ENCODE data around the gene HSPH1. TPM values are rescaled to one million over a fixed set of nuclear protein-coding genes. Genes with fewer than 3 reads are reported as not detected.
"Not testable (repeated sequence)": the region's sequence is repeated elsewhere in the genome, so short reads cannot be mapped to it uniquely, and the experiment has no call there.

The HSPH1 gene
- total RNA-seq, 1 experiment from 2014 or later, result 315 TPM

DNA sequence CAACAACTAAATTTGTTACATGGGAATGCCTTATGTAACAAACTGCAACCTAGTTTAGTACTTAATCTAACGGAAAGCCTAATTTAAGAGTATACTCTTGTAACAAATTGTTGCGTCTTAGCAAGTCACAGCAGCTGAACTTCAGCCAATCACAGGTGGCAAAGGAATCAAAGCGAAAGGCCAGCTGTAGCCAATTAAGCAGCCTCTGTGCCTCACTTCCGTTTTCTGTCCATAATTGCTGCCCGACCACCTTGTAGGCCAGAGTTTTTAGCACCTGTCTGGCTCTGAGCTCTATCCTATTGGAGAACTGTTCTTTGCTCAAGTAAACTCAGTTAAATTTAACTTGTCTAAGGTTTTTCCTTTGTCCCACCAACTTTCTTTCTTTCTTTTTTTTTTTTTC is 18.1 kb upstream of the HSPH1 start:
- Histone ChIP-seq H3K4me3 (ENCODE audit: low read depth, low read length, poor library complexity, severe bottlenecking) (no peak overlapping the region), H3K27me3 (replicated peaks; ENCODE audit: insufficient read depth, low read depth, low read length, poor library complexity) (no peaks in the 10 kb centered on the region), H3K27ac (ENCODE audit: low read depth, low read length, poor library complexity, severe bottlenecking) (no peak overlapping the region), H3K36me3 (ENCODE audit: insufficient read depth, low read length, poor library complexity, severe bottlenecking) (no peaks in the 10 kb centered on the region), H3K9me3 (ENCODE audit: low read depth, low read length, poor library complexity, severe bottlenecking) (no peaks in the 10 kb centered on the region), H3K4me1 (ENCODE audit: insufficient read depth, low read length, poor library complexity, severe bottlenecking) (peaks cover 8% of the 10 kb centered on the region)
- ChIA-PET CTCF (interaction anchor here (0.6 kb wide), 1 partner anchor 245 kb away, joined by 3 read pairs; no protein-coding TSS in a partner anchor), POLR2A (ENCODE audit: low non-redundant PET) (no interaction called here)
- no peak for DNase-seq (ENCODE audit: low spot score)
- no TSS peak for BruUV-seq (replicated peaks)
- intact Hi-C loops (cut with micrococcal nuclease; ENCODE audit: unreplicated experiment), result no loop called here
- TF ChIP-seq, protein P1, sequence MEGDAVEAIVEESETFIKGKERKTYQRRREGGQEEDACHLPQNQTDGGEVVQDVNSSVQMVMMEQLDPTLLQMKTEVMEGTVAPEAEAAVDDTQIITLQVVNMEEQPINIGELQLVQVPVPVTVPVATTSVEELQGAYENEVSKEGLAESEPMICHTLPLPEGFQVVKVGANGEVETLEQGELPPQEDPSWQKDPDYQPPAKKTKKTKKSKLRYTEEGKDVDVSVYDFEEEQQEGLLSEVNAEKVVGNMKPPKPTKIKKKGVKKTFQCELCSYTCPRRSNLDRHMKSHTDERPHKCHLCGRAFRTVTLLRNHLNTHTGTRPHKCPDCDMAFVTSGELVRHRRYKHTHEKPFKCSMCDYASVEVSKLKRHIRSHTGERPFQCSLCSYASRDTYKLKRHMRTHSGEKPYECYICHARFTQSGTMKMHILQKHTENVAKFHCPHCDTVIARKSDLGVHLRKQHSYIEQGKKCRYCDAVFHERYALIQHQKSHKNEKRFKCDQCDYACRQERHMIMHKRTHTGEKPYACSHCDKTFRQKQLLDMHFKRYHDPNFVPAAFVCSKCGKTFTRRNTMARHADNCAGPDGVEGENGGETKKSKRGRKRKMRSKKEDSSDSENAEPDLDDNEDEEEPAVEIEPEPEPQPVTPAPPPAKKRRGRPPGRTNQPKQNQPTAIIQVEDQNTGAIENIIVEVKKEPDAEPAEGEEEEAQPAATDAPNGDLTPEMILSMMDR (conservative IDR thresholded peaks at IDR 0.05; ENCODE audit: low read depth, low read length), result no peak
- no peak for TF ChIP-seq EZH2 (IDR thresholded peaks at IDR 0.05; ENCODE audit: borderline replicate concordance, low read depth, low read length, poor library complexity, severe bottlenecking)

DNA sequence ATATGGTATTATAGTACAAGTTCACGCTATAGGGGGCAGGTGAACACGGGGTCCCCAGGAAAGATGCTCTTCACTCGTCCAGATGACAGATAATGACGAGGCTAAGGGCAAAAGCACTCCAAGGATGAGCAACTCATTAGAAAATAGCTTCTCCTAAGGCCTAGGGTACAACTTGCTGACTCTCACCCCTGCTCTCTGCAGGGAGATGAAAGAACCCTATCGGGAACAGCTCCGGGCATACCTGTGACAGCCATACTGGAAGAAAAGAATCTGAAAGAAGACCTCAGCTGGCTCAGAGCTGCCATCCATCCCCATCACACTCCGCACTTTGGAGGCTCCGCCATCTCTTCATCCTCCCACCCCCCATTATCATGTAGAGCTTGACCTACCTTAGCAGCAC is 17.5 kb upstream of the HSPH1 start:
- no peak for TF ChIP-seq EZH2 (IDR thresholded peaks at IDR 0.05; ENCODE audit: borderline replicate concordance, low read depth, low read length, poor library complexity, severe bottlenecking)
- TF ChIP-seq, protein P1 (conservative IDR thresholded peaks at IDR 0.05; ENCODE audit: low read depth, low read length), result no peak
- no peak for DNase-seq (ENCODE audit: low spot score)
- H3K36me3 ChIP-seq (ENCODE audit: insufficient read depth, low read length, poor library complexity, severe bottlenecking), result no peaks in the 10 kb centered on the region
- H3K27ac ChIP-seq (ENCODE audit: low read depth, low read length, poor library complexity, severe bottlenecking), result no peak overlapping the region
- intact Hi-C loops (cut with micrococcal nuclease; ENCODE audit: unreplicated experiment), result no loop called here
- H3K27me3 ChIP-seq (replicated peaks; ENCODE audit: insufficient read depth, low read depth, low read length, poor library complexity), result no peaks in the 10 kb centered on the region
- ChIA-PET CTCF (interaction anchor here (0.6 kb wide), 1 partner anchor 245 kb away, joined by 3 read pairs; no protein-coding TSS in a partner anchor), POLR2A (ENCODE audit: low non-redundant PET) (no interaction called here)
- no peak overlapping the region for H3K4me3 ChIP-seq (ENCODE audit: low read depth, low read length, poor library complexity, severe bottlenecking)
- BruUV-seq (replicated peaks), result no TSS peak
- H3K4me1 ChIP-seq (ENCODE audit: insufficient read depth, low read length, poor library complexity, severe bottlenecking), result peaks cover 8% of the 10 kb centered on the region
- no peaks in the 10 kb centered on the region for H3K9me3 ChIP-seq (ENCODE audit: low read depth, low read length, poor library complexity, severe bottlenecking)

DNA sequence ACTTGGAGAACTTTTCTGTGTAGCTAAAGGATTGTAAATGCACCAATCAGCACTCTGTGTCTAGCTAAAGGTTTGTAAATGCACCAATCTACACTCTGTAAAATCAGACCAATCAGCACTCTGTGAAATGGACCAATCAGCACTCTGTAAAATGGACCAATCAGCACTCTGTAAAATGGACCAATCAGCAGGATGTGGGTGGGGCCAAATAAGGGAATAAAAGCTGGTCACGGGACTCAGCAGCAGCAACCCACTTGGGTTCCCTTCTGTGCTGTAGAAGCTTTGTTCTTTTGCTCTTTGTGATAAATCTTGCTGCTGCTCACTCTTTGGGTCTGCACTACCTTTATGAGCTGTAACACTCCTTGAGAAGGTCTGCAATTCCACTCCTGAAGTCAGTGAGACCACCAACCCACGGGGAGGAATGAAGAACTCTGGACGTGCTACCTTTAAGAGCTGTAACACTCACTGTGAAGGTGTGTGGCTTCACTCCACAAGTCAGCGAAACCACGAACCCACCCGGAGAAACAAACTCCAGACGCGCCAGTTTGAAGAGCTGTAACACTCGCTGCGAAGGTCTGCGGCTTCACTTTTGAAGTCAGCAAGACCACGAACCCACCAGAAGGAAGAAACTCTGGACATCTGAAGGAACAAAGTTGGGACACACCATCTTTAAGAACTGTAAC is 16.2 kb upstream of the HSPH1 start:
- intact Hi-C loops (cut with micrococcal nuclease; ENCODE audit: unreplicated experiment); BruUV-seq (replicated peaks); DNase-seq (ENCODE audit: low spot score); H3K9me3 ChIP-seq (ENCODE audit: low read depth, low read length, poor library complexity, severe bottlenecking); H3K27me3 ChIP-seq (replicated peaks; ENCODE audit: insufficient read depth, low read depth, low read length, poor library complexity); POLR2A ChIA-PET (ENCODE audit: low non-redundant PET); H3K4me1 ChIP-seq (ENCODE audit: insufficient read depth, low read length, poor library complexity, severe bottlenecking); H3K27ac ChIP-seq (ENCODE audit: low read depth, low read length, poor library complexity, severe bottlenecking); H3K4me3 ChIP-seq (ENCODE audit: low read depth, low read length, poor library complexity, severe bottlenecking); H3K36me3 ChIP-seq (ENCODE audit: insufficient read depth, low read length, poor library complexity, severe bottlenecking); CTCF ChIA-PET: not testable (repeated sequence)
